A549 (cell line): ENCODE results near the gene BPIFB3.
"Not testable (repeated sequence)": the region's sequence is repeated elsewhere in the genome, so short reads cannot be mapped to it uniquely, and the experiment has no call there.

Experiments used
- CEBPB ChIP-seq, 2 experiments: fragments of >200 bp in 1 of 2; sonication (Bioruptor Twin) in 1 of 2; formaldehyde crosslinking in 1 of 2; IDR thresholded peaks; 2 replicates each; pipeline ENCODE4 v1.6.1; 2012 to 2016
- EHMT2 ChIP-seq: fragments of 200-600 bp; sonication (generic); IDR thresholded peaks from 2 replicates; pipeline ENCODE4 v1.6.1; 2016; ENCODE audit warnings: antibody characterized with exemption, low read depth, mild to moderate bottlenecking, moderate library complexity
- EP300 ChIP-seq, 2 experiments: fragments of >200 bp; sonication (Bioruptor Twin); formaldehyde crosslinking; IDR thresholded peaks; 2 replicates in 1 of 2; 3 replicates in 1 of 2; pipeline ENCODE4 v1.6.1; 2016 to 2017
- JUN ChIP-seq, 2 experiments: fragments of >200 bp; sonication (Bioruptor Twin); formaldehyde crosslinking; IDR thresholded peaks; 2 replicates in 1 of 2; 3 replicates in 1 of 2; pipeline ENCODE4 v1.6.1; 2016 to 2017
- MYC ChIP-seq: IDR thresholded peaks from 2 replicates; pipeline ENCODE4 v1.6.1; 2012; ENCODE audit warnings: mild to moderate bottlenecking, inconsistent platforms, low read length, improper control_type of control experiment, borderline replicate concordance
- POLR2A ChIP-seq: IDR thresholded peaks from 2 replicates; pipeline ENCODE4 v1.6.1; 2012; ENCODE audit warnings: mild to moderate bottlenecking, low read length
- SMC3 ChIP-seq: fragments of >200 bp; sonication (Bioruptor Twin); formaldehyde crosslinking; IDR thresholded peaks from 3 replicates; pipeline ENCODE4 v1.6.1; 2018; ENCODE audit warnings: inconsistent platforms
- TF ChIP-seq, protein P1 (sequence below): fragments of >200 bp; sonication (Bioruptor Twin); formaldehyde crosslinking; IDR thresholded peaks from 3 replicates; pipeline ENCODE4 v1.5.1; 2016
- TF ChIP-seq, protein P2 (sequence below): fragments of 150-350 bp; IDR thresholded peaks from 2 replicates; pipeline ENCODE4 v1.6.1; 2014; ENCODE audit warnings: low read depth, mild to moderate bottlenecking, low read length

DNA sequence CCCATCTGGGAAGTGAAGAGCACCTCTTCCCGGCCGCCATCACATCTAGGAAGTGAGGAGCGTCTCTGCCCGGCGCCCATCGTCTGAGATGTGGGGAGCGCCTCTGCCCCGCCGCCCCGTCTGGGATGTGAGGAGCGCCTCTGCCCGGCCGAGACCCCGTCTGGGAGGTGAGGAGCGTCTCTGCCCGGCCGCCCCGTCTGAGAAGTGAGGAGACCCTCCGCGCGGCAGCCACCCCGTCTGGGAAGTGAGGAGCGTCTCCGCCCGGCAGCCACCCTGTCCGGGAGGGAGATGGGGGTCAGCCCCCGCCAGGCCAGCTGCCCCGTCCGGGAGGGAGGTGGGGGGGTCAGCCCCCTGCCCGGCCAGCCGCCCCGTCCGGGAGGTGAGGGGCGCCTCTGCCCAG is 61.8 kb downstream of the BPIFB3 start:
- not testable (repeated sequence) for TF ChIP-seq CEBPB (IDR thresholded peaks at IDR 0.05); JUN (IDR thresholded peaks at IDR 0.05); EHMT2; SMC3; POLR2A; EP300 (IDR thresholded peaks at IDR 0.05); MYC
- TF ChIP-seq, protein P1, sequence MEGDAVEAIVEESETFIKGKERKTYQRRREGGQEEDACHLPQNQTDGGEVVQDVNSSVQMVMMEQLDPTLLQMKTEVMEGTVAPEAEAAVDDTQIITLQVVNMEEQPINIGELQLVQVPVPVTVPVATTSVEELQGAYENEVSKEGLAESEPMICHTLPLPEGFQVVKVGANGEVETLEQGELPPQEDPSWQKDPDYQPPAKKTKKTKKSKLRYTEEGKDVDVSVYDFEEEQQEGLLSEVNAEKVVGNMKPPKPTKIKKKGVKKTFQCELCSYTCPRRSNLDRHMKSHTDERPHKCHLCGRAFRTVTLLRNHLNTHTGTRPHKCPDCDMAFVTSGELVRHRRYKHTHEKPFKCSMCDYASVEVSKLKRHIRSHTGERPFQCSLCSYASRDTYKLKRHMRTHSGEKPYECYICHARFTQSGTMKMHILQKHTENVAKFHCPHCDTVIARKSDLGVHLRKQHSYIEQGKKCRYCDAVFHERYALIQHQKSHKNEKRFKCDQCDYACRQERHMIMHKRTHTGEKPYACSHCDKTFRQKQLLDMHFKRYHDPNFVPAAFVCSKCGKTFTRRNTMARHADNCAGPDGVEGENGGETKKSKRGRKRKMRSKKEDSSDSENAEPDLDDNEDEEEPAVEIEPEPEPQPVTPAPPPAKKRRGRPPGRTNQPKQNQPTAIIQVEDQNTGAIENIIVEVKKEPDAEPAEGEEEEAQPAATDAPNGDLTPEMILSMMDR: not testable (repeated sequence)
- TF ChIP-seq, protein P2, sequence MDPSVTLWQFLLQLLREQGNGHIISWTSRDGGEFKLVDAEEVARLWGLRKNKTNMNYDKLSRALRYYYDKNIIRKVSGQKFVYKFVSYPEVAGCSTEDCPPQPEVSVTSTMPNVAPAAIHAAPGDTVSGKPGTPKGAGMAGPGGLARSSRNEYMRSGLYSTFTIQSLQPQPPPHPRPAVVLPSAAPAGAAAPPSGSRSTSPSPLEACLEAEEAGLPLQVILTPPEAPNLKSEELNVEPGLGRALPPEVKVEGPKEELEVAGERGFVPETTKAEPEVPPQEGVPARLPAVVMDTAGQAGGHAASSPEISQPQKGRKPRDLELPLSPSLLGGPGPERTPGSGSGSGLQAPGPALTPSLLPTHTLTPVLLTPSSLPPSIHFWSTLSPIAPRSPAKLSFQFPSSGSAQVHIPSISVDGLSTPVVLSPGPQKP: not testable (repeated sequence)
